ENCODE measurements around the gene IFNA8.

Gene IFNA8

DNA sequence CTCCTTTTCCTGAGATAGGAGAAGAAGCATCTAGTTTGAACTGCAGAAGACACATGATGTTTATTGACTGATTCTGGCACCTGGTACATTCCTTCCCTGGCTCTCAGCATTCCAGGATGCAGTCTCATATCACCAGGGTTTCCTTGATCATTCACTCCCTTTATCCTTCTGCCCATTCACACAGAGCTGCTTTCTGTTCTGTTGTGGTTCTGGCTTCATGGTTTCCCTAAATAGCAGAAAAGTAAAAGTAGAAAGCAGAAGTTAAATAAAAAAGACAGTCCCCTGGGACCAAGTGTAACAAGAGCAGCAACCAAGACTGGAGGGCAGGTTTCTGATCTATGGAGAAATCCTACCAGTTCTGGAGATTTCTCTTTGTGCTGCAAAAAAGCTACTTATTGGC is 3.2 kb downstream of the IFNA8 start:
- H3K4me3 ChIP-seq (ENCODE audit: low read depth, low read length) = no peak overlapping the region
- TF ChIP-seq, protein P1, sequence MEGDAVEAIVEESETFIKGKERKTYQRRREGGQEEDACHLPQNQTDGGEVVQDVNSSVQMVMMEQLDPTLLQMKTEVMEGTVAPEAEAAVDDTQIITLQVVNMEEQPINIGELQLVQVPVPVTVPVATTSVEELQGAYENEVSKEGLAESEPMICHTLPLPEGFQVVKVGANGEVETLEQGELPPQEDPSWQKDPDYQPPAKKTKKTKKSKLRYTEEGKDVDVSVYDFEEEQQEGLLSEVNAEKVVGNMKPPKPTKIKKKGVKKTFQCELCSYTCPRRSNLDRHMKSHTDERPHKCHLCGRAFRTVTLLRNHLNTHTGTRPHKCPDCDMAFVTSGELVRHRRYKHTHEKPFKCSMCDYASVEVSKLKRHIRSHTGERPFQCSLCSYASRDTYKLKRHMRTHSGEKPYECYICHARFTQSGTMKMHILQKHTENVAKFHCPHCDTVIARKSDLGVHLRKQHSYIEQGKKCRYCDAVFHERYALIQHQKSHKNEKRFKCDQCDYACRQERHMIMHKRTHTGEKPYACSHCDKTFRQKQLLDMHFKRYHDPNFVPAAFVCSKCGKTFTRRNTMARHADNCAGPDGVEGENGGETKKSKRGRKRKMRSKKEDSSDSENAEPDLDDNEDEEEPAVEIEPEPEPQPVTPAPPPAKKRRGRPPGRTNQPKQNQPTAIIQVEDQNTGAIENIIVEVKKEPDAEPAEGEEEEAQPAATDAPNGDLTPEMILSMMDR (IDR thresholded peaks at IDR 0.05; ENCODE audit: low read depth, low read length) = no peak

DNA sequence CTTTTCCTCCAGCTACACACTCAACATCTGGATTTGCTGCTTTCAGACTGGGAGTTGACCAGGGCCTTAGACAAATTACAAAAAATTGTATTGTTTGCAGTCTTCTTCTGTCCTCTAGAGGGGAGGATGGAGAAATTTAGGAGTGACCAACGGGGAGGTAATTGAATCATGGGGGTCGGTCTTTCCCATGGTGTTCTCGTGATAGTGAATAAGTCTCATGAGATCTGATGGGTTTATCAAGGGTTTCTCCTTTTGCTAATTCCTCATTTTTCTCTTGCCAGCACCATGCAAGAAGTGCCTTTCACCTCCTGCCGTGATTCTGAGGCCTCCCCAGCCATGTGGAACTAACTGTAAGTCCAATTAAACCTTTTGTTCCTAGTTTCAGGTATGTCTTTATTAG is 4.2 kb downstream of the IFNA8 start:
- H3K4me3 ChIP-seq (ENCODE audit: low read depth, low read length) = no peak overlapping the region
- TF ChIP-seq, protein P1 (IDR thresholded peaks at IDR 0.05; ENCODE audit: low read depth, low read length) = no peak

DNA sequence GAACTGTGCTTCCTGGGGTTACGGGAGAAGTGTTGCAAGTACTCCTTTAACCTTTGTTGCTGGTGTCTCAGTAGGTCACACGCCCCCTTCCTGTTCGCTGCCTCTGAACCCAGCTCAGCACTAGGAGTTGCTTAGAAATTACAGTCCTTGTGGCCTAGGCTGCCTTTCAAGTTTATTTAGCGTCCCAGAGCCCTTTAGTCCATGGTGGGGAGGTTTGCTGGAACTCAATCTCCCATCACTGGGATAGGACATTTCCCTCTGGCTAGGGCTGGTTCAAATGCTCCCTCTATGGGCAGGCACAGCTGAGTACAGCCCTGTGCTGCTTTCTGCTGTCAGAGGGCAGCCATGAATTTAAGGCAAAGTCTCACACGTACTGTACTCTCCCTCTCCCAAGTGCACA is 4.7 kb downstream of the IFNA8 start:
- TF ChIP-seq, protein P1 (IDR thresholded peaks at IDR 0.05; ENCODE audit: low read depth, low read length) = peak; percentile 34

DNA sequence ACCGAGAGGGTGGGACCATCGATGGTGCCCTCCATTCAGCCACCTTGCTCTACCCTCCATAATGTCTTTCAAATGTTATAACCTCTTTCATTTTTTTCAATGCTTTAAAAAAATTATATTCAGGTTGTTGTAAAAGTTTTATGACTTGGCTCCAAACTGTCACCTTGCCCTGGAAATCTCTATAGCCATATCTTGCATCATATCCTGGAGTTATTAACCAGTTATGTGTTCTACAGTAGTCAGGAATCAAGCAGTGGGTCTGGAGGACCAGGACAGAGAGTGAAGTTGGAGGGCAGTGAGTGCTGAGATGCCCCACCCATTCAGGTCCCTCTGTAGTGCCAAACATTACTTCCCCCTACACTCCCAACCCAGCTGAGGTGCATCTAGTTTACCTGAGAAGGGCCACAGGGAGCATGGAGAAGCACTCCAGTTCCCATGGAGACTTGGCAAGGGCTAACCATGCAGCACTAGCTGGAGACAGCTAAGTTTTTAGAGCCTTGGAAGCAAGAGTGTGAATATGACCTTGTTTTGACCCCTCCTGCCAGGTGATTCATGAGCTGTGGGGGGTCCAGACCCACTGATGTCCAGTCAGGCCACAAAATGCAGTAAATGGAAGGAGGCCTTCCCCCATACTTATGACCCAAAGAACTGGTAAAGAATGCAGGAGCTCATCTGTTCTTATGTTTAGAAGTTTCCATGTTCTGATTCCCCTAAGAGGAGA is 5.5 kb downstream of the IFNA8 start:
- TF ChIP-seq, protein P1 (IDR thresholded peaks at IDR 0.05; ENCODE audit: low read depth, low read length) = no peak
- H3K4me3 ChIP-seq (ENCODE audit: low read depth, low read length) = no peak overlapping the region

More for the DNA sequence above, 4.7 kb downstream of the IFNA8 start:
- H3K4me3 ChIP-seq (ENCODE audit: low read depth, low read length) = no peak overlapping the region

DNA sequence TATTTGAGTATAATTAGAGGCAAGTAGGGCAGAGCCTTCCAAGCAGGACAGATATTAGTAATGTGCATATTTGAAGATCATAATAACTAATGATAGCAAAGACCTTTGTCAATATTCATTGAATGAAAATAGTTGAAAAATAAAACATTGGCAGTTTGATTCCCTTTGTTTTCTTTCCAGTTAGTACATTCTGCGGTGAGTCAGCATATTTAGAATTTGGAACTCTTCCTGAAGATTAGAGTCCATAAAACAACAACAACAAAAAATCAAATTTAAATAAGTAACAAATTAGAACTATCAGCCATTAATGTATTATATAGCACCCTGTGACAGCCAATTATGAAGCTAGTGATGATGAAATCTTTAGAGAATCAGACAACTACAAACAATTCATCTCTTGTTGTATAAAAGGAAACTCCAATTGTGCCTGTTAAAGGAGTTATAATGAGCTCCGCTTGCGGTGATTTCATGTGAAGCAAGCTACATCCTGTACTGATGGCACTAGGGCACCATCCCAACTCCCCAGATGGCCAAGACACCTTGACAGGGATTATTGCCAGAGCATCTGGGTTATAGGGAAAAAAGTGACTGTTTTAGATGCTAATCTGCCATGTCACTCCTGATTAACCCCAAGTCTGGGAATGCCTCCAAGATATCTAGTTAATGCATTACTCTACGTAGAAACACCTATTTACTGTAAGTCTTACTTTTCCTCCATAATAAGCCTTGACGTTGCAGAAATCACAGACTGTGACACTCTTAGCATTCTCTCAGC is 6.8 kb downstream of the IFNA8 start:
- TF ChIP-seq, protein P1 (IDR thresholded peaks at IDR 0.05; ENCODE audit: low read depth, low read length) = no peak
- H3K4me3 ChIP-seq (ENCODE audit: low read depth, low read length) = no peak overlapping the region

DNA sequence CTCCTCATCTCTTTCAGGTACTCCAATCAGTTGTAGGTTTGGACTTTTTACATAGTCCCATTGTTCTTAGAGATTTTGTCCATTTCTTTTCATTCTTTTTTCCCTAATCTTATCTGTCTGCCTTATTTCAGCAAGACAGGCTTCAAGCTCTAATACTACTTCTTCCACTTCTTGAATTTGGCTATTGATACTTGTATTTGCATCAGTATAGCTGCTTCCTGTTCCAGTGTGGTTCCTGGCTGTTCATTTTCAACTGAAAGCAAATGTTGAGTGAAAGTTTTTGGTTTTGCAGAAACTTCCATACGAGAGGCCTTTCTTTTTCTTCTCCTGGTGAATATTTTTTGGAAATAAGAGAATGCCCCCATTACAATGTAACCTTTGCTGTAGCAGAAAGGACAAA is 19.3 kb downstream of the IFNA8 start:
- H3K4me3 ChIP-seq (ENCODE audit: low read depth, low read length) = no peak overlapping the region
- TF ChIP-seq, protein P1 (IDR thresholded peaks at IDR 0.05; ENCODE audit: low read depth, low read length) = no peak

DNA sequence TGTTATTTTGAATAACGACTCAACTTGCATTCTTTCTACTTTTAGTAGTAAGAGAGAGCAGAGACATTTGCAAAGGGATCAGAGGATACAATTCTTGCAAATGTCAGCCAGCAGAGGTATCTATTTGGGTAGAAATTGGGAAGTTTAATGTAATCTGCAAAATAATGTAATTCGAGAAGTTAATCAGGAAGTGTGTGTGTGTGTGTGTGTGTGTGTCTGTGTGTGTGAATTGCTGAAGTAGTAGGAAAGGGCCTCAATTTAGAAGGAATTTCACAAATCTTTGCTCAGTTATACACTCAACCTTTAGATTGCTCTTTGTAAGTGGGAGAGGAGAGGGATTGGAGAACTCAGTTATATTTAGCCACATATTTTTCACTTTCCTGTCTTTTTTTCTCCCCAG is 20.3 kb downstream of the IFNA8 start:
- H3K4me3 ChIP-seq (ENCODE audit: low read depth, low read length) = no peak overlapping the region
- TF ChIP-seq, protein P1 (IDR thresholded peaks at IDR 0.05; ENCODE audit: low read depth, low read length) = no peak

Measured in WI38 (cell line).